ENCODE data around the gene B3GNT5. TPM values are rescaled to one million over a fixed set of nuclear protein-coding genes. Genes with fewer than 3 reads are reported as not detected.
"Not testable (repeated sequence)": the region's sequence is repeated elsewhere in the genome, so short reads cannot be mapped to it uniquely, and the experiment has no call there.

B3GNT5 gene
- total RNA-seq, 2 donors from 2014 or later = 10.5 to 18.0 TPM

- WGBS, 2 experiments (ENCODE audit: insufficient coverage in 1 of 2, insufficient read length in 1 of 2) = 92 to 96% methylated on average over 4 of the region's 4 CpGs
- Histone ChIP-seq H3K36me3 (ENCODE audit: control insufficient read depth, insufficient read depth, low read length) (peaks cover 74% of the 10 kb centered on the region), H3K4me1 (ENCODE audit: control insufficient read depth, insufficient read depth, low read length) (no peaks in the 10 kb centered on the region), H3K27ac (ENCODE audit: low read depth, low read length) (no peak overlapping the region), H3K9me3 (ENCODE audit: control insufficient read depth, low read length) (no peaks in the 10 kb centered on the region), H3K27me3 (ENCODE audit: control insufficient read depth, insufficient read depth, low read length, poor library complexity, severe bottlenecking) (no peaks in the 10 kb centered on the region), H3K9ac (ENCODE audit: extremely low read depth, low read length, poor library complexity, severe bottlenecking) (no peak overlapping the region), H3K4me3 (ENCODE audit: low read length) (no peak overlapping the region)
- Mint-ChIP-seq H3K9me3 (no peaks in the 10 kb centered on the region), H3K4me3 (no peak overlapping the region), H3K27ac (no peak overlapping the region), H3K4me1 (no peaks in the 10 kb centered on the region), H3K27me3 (ENCODE audit: insufficient read depth) (no peaks in the 10 kb centered on the region), H3K36me3 (ENCODE audit: low read depth) (peaks cover 74% of the 10 kb centered on the region)
- TF ChIP-seq CTCF (conservative IDR thresholded peaks at IDR 0.05) = no peak
- no peak for DNase-seq
Measured at GRCh38 chr3:183227586-183227985, 25.5 kb upstream of the B3GNT5 start.

GRCh38 chr3:183229178-183229577 is 23.9 kb upstream of the B3GNT5 start:
- H3K4me1 Mint-ChIP-seq = no peaks in the 10 kb centered on the region
- no peak overlapping the region for H3K4me3 Mint-ChIP-seq
- Histone ChIP-seq H3K27ac (ENCODE audit: low read depth, low read length) (no peak overlapping the region), H3K4me1 (ENCODE audit: control insufficient read depth, insufficient read depth, low read length) (no peaks in the 10 kb centered on the region), H3K4me3 (ENCODE audit: low read length) (no peak overlapping the region), H3K36me3 (ENCODE audit: control insufficient read depth, insufficient read depth, low read length) (peaks cover 60% of the 10 kb centered on the region), H3K9me3 (ENCODE audit: control insufficient read depth, low read length) (no peaks in the 10 kb centered on the region), H3K27me3 (ENCODE audit: control insufficient read depth, insufficient read depth, low read length, poor library complexity, severe bottlenecking) (no peaks in the 10 kb centered on the region), H3K9ac (ENCODE audit: extremely low read depth, low read length, poor library complexity, severe bottlenecking) (no peak overlapping the region)
- H3K9me3 Mint-ChIP-seq = no peaks in the 10 kb centered on the region
- H3K27me3 Mint-ChIP-seq (ENCODE audit: insufficient read depth) = no peaks in the 10 kb centered on the region
- no peak overlapping the region for H3K27ac Mint-ChIP-seq
- TF ChIP-seq CTCF (conservative IDR thresholded peaks at IDR 0.05) = no peak
- no peak for DNase-seq
- H3K36me3 Mint-ChIP-seq (ENCODE audit: low read depth) = peaks cover 65% of the 10 kb centered on the region
- 87% methylated on average over 1 of the region's 1 CpG; no CpG with 5 or more reads in 1 of the 2 experiments for WGBS, 2 experiments (ENCODE audit: insufficient coverage in 1 of 2, insufficient read length in 1 of 2)

- peaks cover 54% of the 10 kb centered on the region for H3K36me3 ChIP-seq (ENCODE audit: control insufficient read depth, insufficient read depth, low read length)
- H3K27ac ChIP-seq (ENCODE audit: low read depth, low read length); DNase-seq; H3K4me1 Mint-ChIP-seq; H3K9me3 ChIP-seq (ENCODE audit: control insufficient read depth, low read length); H3K4me3 Mint-ChIP-seq; H3K27me3 Mint-ChIP-seq (ENCODE audit: insufficient read depth); H3K4me3 ChIP-seq (ENCODE audit: low read length); H3K27me3 ChIP-seq (ENCODE audit: control insufficient read depth, insufficient read depth, low read length, poor library complexity, severe bottlenecking); H3K27ac Mint-ChIP-seq; H3K9me3 Mint-ChIP-seq; H3K9ac ChIP-seq (ENCODE audit: extremely low read depth, low read length, poor library complexity, severe bottlenecking); H3K4me1 ChIP-seq (ENCODE audit: control insufficient read depth, insufficient read depth, low read length): not testable (repeated sequence)
- WGBS, 2 experiments (ENCODE audit: insufficient coverage in 1 of 2, insufficient read length in 1 of 2) = 67 to 94% methylated on average over 3 to 5 of the region's 8 CpGs
- H3K36me3 Mint-ChIP-seq (ENCODE audit: low read depth) = peaks cover 56% of the 10 kb centered on the region
Measured at GRCh38 chr3:183230251-183230650, 22.8 kb upstream of the B3GNT5 start.

- H3K4me3 ChIP-seq (ENCODE audit: low read length) = no peak overlapping the region
- Mint-ChIP-seq H3K27ac (no peak overlapping the region), H3K36me3 (ENCODE audit: low read depth) (peaks cover 52% of the 10 kb centered on the region), H3K9me3 (no peaks in the 10 kb centered on the region), H3K4me1 (no peaks in the 10 kb centered on the region), H3K27me3 (ENCODE audit: insufficient read depth) (no peaks in the 10 kb centered on the region), H3K4me3 (no peak overlapping the region)
- 95 to 100% methylated on average over 3 of the region's 3 CpGs for WGBS, 2 experiments (ENCODE audit: insufficient coverage in 1 of 2, insufficient read length in 1 of 2)
- H3K36me3 ChIP-seq (ENCODE audit: control insufficient read depth, insufficient read depth, low read length) = peaks cover 48% of the 10 kb centered on the region
- no peak overlapping the region for H3K27ac ChIP-seq (ENCODE audit: low read depth, low read length)
- no peaks in the 10 kb centered on the region for H3K9me3 ChIP-seq (ENCODE audit: control insufficient read depth, low read length)
- H3K4me1 ChIP-seq (ENCODE audit: control insufficient read depth, insufficient read depth, low read length) = no peaks in the 10 kb centered on the region
- no peak for TF ChIP-seq CTCF (conservative IDR thresholded peaks at IDR 0.05)
- no peak for DNase-seq
- H3K27me3 ChIP-seq (ENCODE audit: control insufficient read depth, insufficient read depth, low read length, poor library complexity, severe bottlenecking) = no peaks in the 10 kb centered on the region
- no peak overlapping the region for H3K9ac ChIP-seq (ENCODE audit: extremely low read depth, low read length, poor library complexity, severe bottlenecking)
Measured at GRCh38 chr3:183230826-183231225, 22.2 kb upstream of the B3GNT5 start.

All from endodermal cell (in vitro differentiated cells).